ENCODE measurements around the gene NFKBIZ. TPM values are rescaled to one million over a fixed set of nuclear protein-coding genes. Genes with fewer than 3 reads are reported as not detected.

The NFKBIZ gene
- total and polyA plus RNA-seq, 4 donors: 27.6 to 94.8 (median 81.3) TPM

DNA sequence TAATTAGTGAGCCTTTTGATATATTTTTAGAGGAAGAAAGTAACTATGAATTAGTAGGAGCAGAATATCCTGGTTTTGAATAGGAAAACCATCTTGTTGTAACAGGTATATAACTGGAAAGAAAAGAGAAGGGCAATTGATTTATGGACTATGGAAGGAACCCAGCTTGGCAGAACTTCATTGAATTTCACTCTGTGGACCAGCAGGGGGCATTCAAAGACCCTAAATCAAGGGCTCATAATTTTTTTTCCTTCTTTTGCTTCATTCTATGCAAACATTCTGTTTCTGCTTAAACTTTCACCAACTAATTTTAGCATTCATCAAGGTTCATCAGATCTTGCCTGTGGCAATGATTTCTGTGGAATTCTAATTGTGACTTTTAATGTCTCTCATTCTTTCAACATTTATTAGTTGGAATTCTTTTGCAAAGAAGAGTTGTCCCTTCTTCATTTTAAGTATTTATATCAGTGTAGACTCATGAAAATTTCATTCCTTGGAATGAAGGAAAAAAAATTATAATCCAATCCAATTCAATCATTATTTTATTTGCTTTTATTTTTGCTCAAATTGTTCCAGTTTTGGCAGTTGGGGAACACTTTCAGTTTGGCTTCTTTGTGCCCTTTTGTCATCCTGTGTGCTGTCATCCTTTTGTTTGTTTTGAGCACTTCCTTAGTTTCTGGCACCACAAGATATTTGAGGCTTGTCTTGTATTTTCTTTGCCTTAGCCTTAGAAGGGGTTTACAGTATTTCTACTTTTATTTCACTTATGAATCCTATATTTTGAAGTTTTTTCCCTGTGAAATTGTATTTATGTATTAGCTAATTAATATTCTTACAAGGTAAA is 39.9 kb upstream of the NFKBIZ start:
- peak in 2 of 3 donors; percentile 58 to 64 for DNase-seq
- TF ChIP-seq, protein P1, sequence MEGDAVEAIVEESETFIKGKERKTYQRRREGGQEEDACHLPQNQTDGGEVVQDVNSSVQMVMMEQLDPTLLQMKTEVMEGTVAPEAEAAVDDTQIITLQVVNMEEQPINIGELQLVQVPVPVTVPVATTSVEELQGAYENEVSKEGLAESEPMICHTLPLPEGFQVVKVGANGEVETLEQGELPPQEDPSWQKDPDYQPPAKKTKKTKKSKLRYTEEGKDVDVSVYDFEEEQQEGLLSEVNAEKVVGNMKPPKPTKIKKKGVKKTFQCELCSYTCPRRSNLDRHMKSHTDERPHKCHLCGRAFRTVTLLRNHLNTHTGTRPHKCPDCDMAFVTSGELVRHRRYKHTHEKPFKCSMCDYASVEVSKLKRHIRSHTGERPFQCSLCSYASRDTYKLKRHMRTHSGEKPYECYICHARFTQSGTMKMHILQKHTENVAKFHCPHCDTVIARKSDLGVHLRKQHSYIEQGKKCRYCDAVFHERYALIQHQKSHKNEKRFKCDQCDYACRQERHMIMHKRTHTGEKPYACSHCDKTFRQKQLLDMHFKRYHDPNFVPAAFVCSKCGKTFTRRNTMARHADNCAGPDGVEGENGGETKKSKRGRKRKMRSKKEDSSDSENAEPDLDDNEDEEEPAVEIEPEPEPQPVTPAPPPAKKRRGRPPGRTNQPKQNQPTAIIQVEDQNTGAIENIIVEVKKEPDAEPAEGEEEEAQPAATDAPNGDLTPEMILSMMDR (IDR thresholded peaks at IDR 0.05; ENCODE audit: control extremely low read depth, extremely low read depth): peak; percentile 52
- no peak overlapping the region for H3K27ac ChIP-seq (ENCODE audit: low read depth in 1 of 2, low read length in 1 of 2)

DNA sequence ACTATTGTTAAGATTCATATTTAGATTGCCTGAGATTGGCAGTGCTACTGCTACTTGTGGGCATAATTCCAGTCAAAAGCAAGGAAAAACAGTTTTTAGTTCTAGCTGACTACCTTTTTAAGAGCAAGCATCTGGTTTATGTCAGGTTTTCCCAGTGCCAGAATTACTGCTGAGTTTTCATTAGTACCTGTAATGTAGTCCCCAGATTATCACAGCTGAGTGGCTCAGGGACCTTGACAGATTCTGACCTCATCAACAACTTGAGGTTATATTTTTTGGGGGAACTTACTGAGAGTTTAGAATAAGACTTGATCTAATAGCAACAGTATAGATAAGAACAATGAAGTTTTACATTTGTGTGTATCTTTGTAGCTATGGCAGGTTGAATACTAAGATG is 39.3 kb upstream of the NFKBIZ start:
- Histone ChIP-seq H3K27me3 (ENCODE audit: control insufficient read depth in 3 of 3, insufficient read depth in 3 of 3, low read length in 2 of 3) (no peaks in the 10 kb centered on the region), H3K36me3 (ENCODE audit: control insufficient read depth in 4 of 4, insufficient read depth in 4 of 4, low read length in 4 of 4) (no peaks in the 10 kb centered on the region), H3K9me3 (ENCODE audit: control insufficient read depth in 4 of 4, insufficient read depth in 3 of 4, low read length in 3 of 4) (no peaks in the 10 kb centered on the region), H3K4me3 (no peak overlapping the region), H3K27ac (ENCODE audit: low read depth in 1 of 2, low read length in 1 of 2) (no peak overlapping the region), H3K4me1 (ENCODE audit: control insufficient read depth in 5 of 5, insufficient read depth in 5 of 5, low read length in 5 of 5) (peaks cover 0 to 14% (median 6%) of the 10 kb centered on the region in 5 donors), H3K9ac (ENCODE audit: insufficient read depth in 1 of 2, low read length in 2 of 2) (no peak overlapping the region)
- TF ChIP-seq, protein P1 (IDR thresholded peaks at IDR 0.05; ENCODE audit: control extremely low read depth, extremely low read depth): no peak
- ATAC-seq (ENCODE audit: insufficient read depth, low FRiP score): no peak
- no peak for DNase-seq

More for the DNA sequence above, 39.9 kb upstream of the NFKBIZ start:
- no peaks in the 10 kb centered on the region for H3K27me3 ChIP-seq (ENCODE audit: control insufficient read depth in 3 of 3, insufficient read depth in 3 of 3, low read length in 2 of 3)
- no peak for ATAC-seq (ENCODE audit: insufficient read depth, low FRiP score)
- H3K9ac ChIP-seq (ENCODE audit: insufficient read depth in 1 of 2, low read length in 2 of 2): no peak overlapping the region
- H3K36me3 ChIP-seq (ENCODE audit: control insufficient read depth in 4 of 4, insufficient read depth in 4 of 4, low read length in 4 of 4): no peaks in the 10 kb centered on the region
- H3K9me3 ChIP-seq (ENCODE audit: control insufficient read depth in 4 of 4, insufficient read depth in 3 of 4, low read length in 3 of 4): no peaks in the 10 kb centered on the region
- H3K4me1 ChIP-seq (ENCODE audit: control insufficient read depth in 5 of 5, insufficient read depth in 5 of 5, low read length in 5 of 5): peaks cover 0 to 13% (median 4%) of the 10 kb centered on the region in 5 donors
- H3K4me3 ChIP-seq: no peak overlapping the region

DNA sequence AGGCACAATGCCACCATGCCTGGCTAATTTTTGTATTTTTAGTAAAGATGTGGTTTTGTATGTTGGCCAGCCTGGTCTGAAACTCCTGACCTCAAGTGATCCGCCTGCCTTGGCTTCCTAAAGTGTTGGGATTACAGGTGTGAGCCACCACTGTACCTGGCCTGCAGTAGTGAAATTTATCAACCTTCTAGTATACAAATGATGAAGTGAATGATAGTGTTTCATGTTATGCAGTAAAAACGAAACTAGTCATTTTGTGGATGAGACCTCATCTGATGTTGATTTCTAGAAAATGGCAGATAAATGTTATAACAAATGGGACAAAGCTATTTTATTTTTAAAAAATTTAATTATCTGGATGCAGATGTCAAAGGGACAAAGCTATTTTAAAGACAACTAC is 37.4 kb upstream of the NFKBIZ start:
- ATAC-seq (ENCODE audit: insufficient read depth, low FRiP score): no peak
- 90 to 95% methylated on average over 2 of the region's 2 CpGs for WGBS, 2 donors
- no peak overlapping the region for H3K4me3 ChIP-seq
- H3K4me1 ChIP-seq (ENCODE audit: control insufficient read depth in 5 of 5, insufficient read depth in 5 of 5, low read length in 5 of 5): peaks cover 0 to 14% (median 6%) of the 10 kb centered on the region in 5 donors
- DNase-seq: no peak
- H3K9ac ChIP-seq (ENCODE audit: insufficient read depth in 1 of 2, low read length in 2 of 2): no peak overlapping the region
- H3K9me3 ChIP-seq (ENCODE audit: control insufficient read depth in 4 of 4, insufficient read depth in 3 of 4, low read length in 3 of 4): no peaks in the 10 kb centered on the region
- H3K27me3 ChIP-seq (ENCODE audit: control insufficient read depth in 3 of 3, insufficient read depth in 3 of 3, low read length in 2 of 3): no peaks in the 10 kb centered on the region
- TF ChIP-seq, protein P1 (IDR thresholded peaks at IDR 0.05; ENCODE audit: control extremely low read depth, extremely low read depth): no peak
- H3K27ac ChIP-seq (ENCODE audit: low read depth in 1 of 2, low read length in 1 of 2): no peak overlapping the region
- peaks cover 0 to 2% (median 0%) of the 10 kb centered on the region in 4 donors for H3K36me3 ChIP-seq (ENCODE audit: control insufficient read depth in 4 of 4, insufficient read depth in 4 of 4, low read length in 4 of 4)

Data from lung (tissue), 12 donors.